Uterus (tissue), 4 donors: Measurements from ENCODE around the gene SELP. TPM values are rescaled to one million over a fixed set of nuclear protein-coding genes. Genes with fewer than 3 reads are reported as not detected.

Source experiments
- DNase-seq, 2 donors: peaks; one replicate each; pipeline ENCODE4 v3.0.0-alpha.2; 2019 to 2020
- H3K27ac ChIP-seq, 2 donors: fragments of 200-600 bp; sonication (generic); 1 replicate in 1 of 2; 2 replicates in 1 of 2; pipeline ENCODE4 v1.5.1; 2016 to 2018
- H3K27me3 ChIP-seq, 2 donors: fragments of 200-600 bp; sonication (generic); one replicate each; pipeline ENCODE4 v1.5.1; 2018 to 2019; ENCODE audit warnings: control low read depth in 1 of 2
- H3K36me3 ChIP-seq, 2 donors: fragments of 200-600 bp; sonication (generic); one replicate each; pipeline ENCODE4 v1.5.1; 2019; ENCODE audit warnings: control low read depth in 1 of 2
- H3K4me1 ChIP-seq, 2 donors: fragments of 200-600 bp; sonication (generic); one replicate each; pipeline ENCODE4 v1.5.1; 2018 to 2019; ENCODE audit warnings: control low read depth in 1 of 2
- H3K4me3 ChIP-seq, 2 donors: fragments of 200-600 bp; sonication (generic); 1 replicate in 1 of 2; 2 replicates in 1 of 2; pipeline ENCODE4 v1.5.1; 2018 to 2019; ENCODE audit warnings: mild to moderate bottlenecking in 1 of 2
- H3K9me3 ChIP-seq, 2 donors: fragments of 200-600 bp; sonication (generic); one replicate each; pipeline ENCODE4 v1.5.1; 2019; ENCODE audit warnings: control low read depth in 1 of 2
- CTCF ChIP-seq, 4 experiments: fragments of 200-600 bp in 2 of 4; fragments of 450-650 bp in 2 of 4; sonication (generic) in 2 of 4; IDR thresholded peaks; one replicate each; pipeline ENCODE4 v1.5.1; 2016 to 2019; ENCODE audit warnings: antibody characterized with exemption in 4 of 4, mild to moderate bottlenecking in 2 of 4, moderate library complexity in 1 of 4
- POLR2A ChIP-seq, 2 donors: fragments of 450-650 bp; IDR thresholded peaks; one replicate each; pipeline ENCODE4 v1.6.1; 2016; ENCODE audit warnings: antibody characterized with exemption in 2 of 2, mild to moderate bottlenecking in 1 of 2, moderate library complexity in 1 of 2
- intact Hi-C: fragments of 100-400 bp; cut with DNase I; formaldehyde crosslinking; loops from one replicate; pipeline ENCODE4 v1.15.1; 2023; ENCODE audit warnings: low total_unique reads
- total RNA-seq, 4 donors: library from RNA; depleted of rRNA in 3 of 4; stranded (reverse); fragments of >200 nt in 3 of 4; gene quantifications; one replicate each; pipeline versions ENCODE4 v1.1.0 to v1.2.4, GENCODE V29; 2014 to 2023
- donor health status: DM: yes; HTN: yes; CAD: no.

Gene SELP
- total RNA-seq, 4 donors from 2014 or later = 6.8 to 32.3 (median 27.4) TPM

GRCh38 chr1:169548282-169548681, 81.6 kb downstream of the SELP start:
- Histone ChIP-seq H3K4me3 (no peak overlapping the region), H3K4me1 (no peaks in the 10 kb centered on the region), H3K9me3 (no peaks in the 10 kb centered on the region), H3K27me3 (no peaks in the 10 kb centered on the region), H3K27ac (no peak overlapping the region), H3K36me3 (no peaks in the 10 kb centered on the region)
- no peak for TF ChIP-seq CTCF (IDR thresholded peaks at IDR 0.05)
- TF ChIP-seq POLR2A (IDR thresholded peaks at IDR 0.05) = no peak
- intact Hi-C loops = loop anchor here (5.0 kb wide), 1 partner anchor 81 kb away; no protein-coding TSS in a partner anchor
- no peak for DNase-seq

GRCh38 chr1:169546087-169546995, 83.6 kb downstream of the SELP start:
- Histone ChIP-seq H3K4me3 (no peak overlapping the region), H3K4me1 (no peaks in the 10 kb centered on the region), H3K36me3 (no peaks in the 10 kb centered on the region), H3K27ac (no peak overlapping the region), H3K27me3 (no peaks in the 10 kb centered on the region), H3K9me3 (no peaks in the 10 kb centered on the region)
- intact Hi-C loops = loop anchor here (5.0 kb wide), 1 partner anchor 79 kb away; no protein-coding TSS in a partner anchor
- TF ChIP-seq CTCF (IDR thresholded peaks at IDR 0.05) = peak; percentile 74 to 87 (median 80)
- no peak for TF ChIP-seq POLR2A (IDR thresholded peaks at IDR 0.05)
- peak; percentile 33 to 65 for DNase-seq

DNA sequence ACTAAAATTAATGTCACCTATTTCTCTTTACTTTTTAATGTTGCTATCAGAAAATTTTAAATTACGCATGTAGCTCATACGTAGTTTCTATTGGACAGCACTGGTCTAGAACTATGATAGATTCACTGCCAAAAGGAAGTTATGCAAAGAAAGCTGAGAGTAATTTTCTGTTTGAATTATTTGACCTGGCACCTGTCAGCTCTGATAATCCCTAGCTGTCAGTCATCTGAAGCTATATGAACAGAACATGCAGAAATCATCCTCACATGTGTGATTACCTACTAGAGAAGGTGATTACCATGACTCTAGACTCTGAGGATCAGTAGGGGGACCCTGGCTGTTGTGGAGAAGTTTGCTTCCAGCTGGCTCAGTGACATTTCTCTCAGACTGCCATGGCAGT, 84.5 kb downstream of the SELP start:
- Histone ChIP-seq H3K27ac (no peak overlapping the region), H3K4me1 (no peaks in the 10 kb centered on the region)

GRCh38 chr1:169538998-169539871, 90.7 kb downstream of the SELP start:
- H3K4me3 ChIP-seq = no peak overlapping the region
- no peak overlapping the region for H3K27ac ChIP-seq
- TF ChIP-seq POLR2A (IDR thresholded peaks at IDR 0.05) (no peak), CTCF (IDR thresholded peaks at IDR 0.05) (no peak)
- H3K9me3 ChIP-seq = no peaks in the 10 kb centered on the region
- intact Hi-C loops = no loop called here
- H3K36me3 ChIP-seq = no peaks in the 10 kb centered on the region
- H3K4me1 ChIP-seq = no peaks in the 10 kb centered on the region
- H3K27me3 ChIP-seq = no peaks in the 10 kb centered on the region
- DNase-seq = no peak

More for the DNA sequence above, 84.5 kb downstream of the SELP start:
- TF ChIP-seq CTCF (IDR thresholded peaks at IDR 0.05) = no peak
- TF ChIP-seq POLR2A (IDR thresholded peaks at IDR 0.05) = no peak
- H3K9me3 ChIP-seq = no peaks in the 10 kb centered on the region
- H3K36me3 ChIP-seq = no peaks in the 10 kb centered on the region
- intact Hi-C loops = loop anchor here (5.0 kb wide), 1 partner anchor 78 kb away; no protein-coding TSS in a partner anchor
- DNase-seq = no peak
- no peaks in the 10 kb centered on the region for H3K27me3 ChIP-seq
- no peak overlapping the region for H3K4me3 ChIP-seq

Other genes with a start within 250 kb of the SELP start
- 1 to 10 TPM in 3 of 4 donors, not detected in 1; 1.0 to 5.2 (median 3.0) TPM for gene CCDC181, start 202.7 kb downstream of the SELP start, total RNA-seq
- 10 to 100 TPM; 12.6 to 52.4 (median 16.7) TPM for gene SLC19A2, start 144.2 kb downstream of the SELP start, total RNA-seq
- 1 to 10 TPM in 1 of 4 donors, under 1 TPM in 2, not detected in 1; under 0.01 to 1.3 (median 0.43) TPM for gene F5, start 43.6 kb downstream of the SELP start, total RNA-seq
- gene SELL, start 81.5 kb upstream of the SELP start, total RNA-seq = 1 to 10 TPM in 1 of 4 donors, under 1 TPM in 2, not detected in 1; 0.29 to 2.6 (median 0.70) TPM
- 1 to 10 TPM in 2 of 4 donors, under 1 TPM in 2; under 0.01 to 7.9 (median 3.2) TPM for gene SELE, start 104.0 kb upstream of the SELP start, total RNA-seq
- 10 to 100 TPM in 2 of 4 donors, 1 to 10 TPM in 2; 1.0 to 14.7 (median 10.2) TPM for gene METTL18, start 164.8 kb upstream of the SELP start, total RNA-seq